ENCODE data around the gene JOSD2. TPM values are rescaled to one million over a fixed set of nuclear protein-coding genes. Genes with fewer than 3 reads are reported as not detected.

JOSD2 gene
- total RNA-seq, 1 donor from 2014 or later, result 21.0 TPM

- DNase-seq (ENCODE audit: low read depth in 2 of 2), result no peak
Observed at GRCh38 chr19:50514346-50515167, 3.6 kb upstream of the JOSD2 start.

- no peak for DNase-seq (ENCODE audit: low read depth in 2 of 2)
Observed at GRCh38 chr19:50513746-50514345, 2.9 kb upstream of the JOSD2 start, which contains the start of gene ASPDH. ASPDH (minus strand) TSS chr19:50513913; CDS start chr19:50513823, 90 bp downstream.

GRCh38 chr19:50512999-50513745, 2.2 kb upstream of the JOSD2 start:
- no peak for DNase-seq (ENCODE audit: low read depth in 2 of 2)

GRCh38 chr19:50512112-50512998, 1.4 kb upstream of the JOSD2 start:
- no peak for DNase-seq (ENCODE audit: low read depth in 2 of 2)

- no peak for DNase-seq (ENCODE audit: low read depth in 2 of 2)
Observed at GRCh38 chr19:50510700-50511068, 307 bp downstream of the JOSD2 start.

GRCh38 chr19:50510121-50510670, 795 bp downstream of the JOSD2 start:
- no peak for DNase-seq (ENCODE audit: low read depth in 2 of 2)

- no peak for DNase-seq (ENCODE audit: low read depth in 2 of 2)
Observed at GRCh38 chr19:50509366-50509765, 1.6 kb downstream of the JOSD2 start.

- no peak for DNase-seq (ENCODE audit: low read depth in 2 of 2)
Observed at GRCh38 chr19:50508843-50509190, 2.2 kb downstream of the JOSD2 start.

GRCh38 chr19:50507376-50507775, 3.6 kb downstream of the JOSD2 start:
- no peak for DNase-seq (ENCODE audit: low read depth in 2 of 2)

- DNase-seq (ENCODE audit: low read depth in 2 of 2), result no peak
Observed at GRCh38 chr19:50506700-50507099, 4.3 kb downstream of the JOSD2 start.

GRCh38 chr19:50505856-50506611, 5.0 kb downstream of the JOSD2 start:
- no peak for DNase-seq (ENCODE audit: low read depth in 2 of 2)

- no peak for DNase-seq (ENCODE audit: low read depth in 2 of 2)
Observed at GRCh38 chr19:50501568-50502475, 9.2 kb downstream of the JOSD2 start.

GRCh38 chr19:50501186-50501567, 9.8 kb downstream of the JOSD2 start:
- DNase-seq (ENCODE audit: low read depth in 2 of 2), result no peak

GRCh38 chr19:50500753-50501151, 10.2 kb downstream of the JOSD2 start:
- no peak for DNase-seq (ENCODE audit: low read depth in 2 of 2)

- no peak for DNase-seq (ENCODE audit: low read depth in 2 of 2)
Observed at GRCh38 chr19:50500060-50500752, 10.8 kb downstream of the JOSD2 start.

GRCh38 chr19:50498219-50499056, 12.6 kb downstream of the JOSD2 start:
- no peak for DNase-seq (ENCODE audit: low read depth in 2 of 2)

- DNase-seq (ENCODE audit: low read depth in 2 of 2), result no peak
Observed at GRCh38 chr19:50497022-50497405, 14.0 kb downstream of the JOSD2 start.

All from lung microvascular endothelial cell (primary cell).